Peyer's patch (tissue), 4 donors: Measurements from ENCODE around the gene CIAO2A.

ENCODE experiments used
- POLR2A ChIP-seq, 2 donors: fragments of 450-650 bp; IDR thresholded peaks; one replicate each; pipeline ENCODE4 v1.5.1; 2017; ENCODE audit warnings: antibody characterized with exemption in 2 of 2, mild to moderate bottlenecking in 2 of 2, moderate library complexity in 2 of 2
- TF ChIP-seq, protein P1 (sequence below), 6 experiments: fragments of 450-650 bp in 4 of 6; fragments of 200-600 bp in 2 of 6; sonication (generic) in 1 of 6; IDR thresholded peaks; one replicate each; pipeline ENCODE4 v1.5.1; 2017 to 2019; ENCODE audit warnings: antibody characterized with exemption in 6 of 6, mild to moderate bottlenecking in 3 of 6, moderate library complexity in 1 of 6

DNA sequence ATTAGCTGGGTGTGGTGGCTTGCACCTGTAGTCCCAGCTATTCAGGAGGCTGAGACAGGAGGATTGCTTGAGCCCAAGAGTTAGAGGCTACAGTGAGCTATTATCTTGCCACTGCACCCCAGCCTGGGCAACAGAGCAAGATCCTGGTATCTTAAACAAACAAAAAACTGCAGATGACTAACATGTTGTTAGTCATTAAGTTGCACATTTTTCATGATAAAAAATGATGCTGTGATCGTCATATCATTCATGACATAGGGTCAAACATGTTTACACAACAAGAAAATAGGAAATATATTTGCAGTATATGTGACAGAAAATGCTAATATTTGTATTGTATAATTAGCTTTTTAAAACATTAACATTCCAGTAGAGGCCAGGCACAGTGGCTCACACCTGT lies 27.2 kb downstream of the CIAO2A start:
- TF ChIP-seq, protein P1, sequence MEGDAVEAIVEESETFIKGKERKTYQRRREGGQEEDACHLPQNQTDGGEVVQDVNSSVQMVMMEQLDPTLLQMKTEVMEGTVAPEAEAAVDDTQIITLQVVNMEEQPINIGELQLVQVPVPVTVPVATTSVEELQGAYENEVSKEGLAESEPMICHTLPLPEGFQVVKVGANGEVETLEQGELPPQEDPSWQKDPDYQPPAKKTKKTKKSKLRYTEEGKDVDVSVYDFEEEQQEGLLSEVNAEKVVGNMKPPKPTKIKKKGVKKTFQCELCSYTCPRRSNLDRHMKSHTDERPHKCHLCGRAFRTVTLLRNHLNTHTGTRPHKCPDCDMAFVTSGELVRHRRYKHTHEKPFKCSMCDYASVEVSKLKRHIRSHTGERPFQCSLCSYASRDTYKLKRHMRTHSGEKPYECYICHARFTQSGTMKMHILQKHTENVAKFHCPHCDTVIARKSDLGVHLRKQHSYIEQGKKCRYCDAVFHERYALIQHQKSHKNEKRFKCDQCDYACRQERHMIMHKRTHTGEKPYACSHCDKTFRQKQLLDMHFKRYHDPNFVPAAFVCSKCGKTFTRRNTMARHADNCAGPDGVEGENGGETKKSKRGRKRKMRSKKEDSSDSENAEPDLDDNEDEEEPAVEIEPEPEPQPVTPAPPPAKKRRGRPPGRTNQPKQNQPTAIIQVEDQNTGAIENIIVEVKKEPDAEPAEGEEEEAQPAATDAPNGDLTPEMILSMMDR (IDR thresholded peaks at IDR 0.05), result no peak
- TF ChIP-seq POLR2A (IDR thresholded peaks at IDR 0.05), result no peak
